Measurements from ENCODE around the gene ELN.

ELN gene

DNA sequence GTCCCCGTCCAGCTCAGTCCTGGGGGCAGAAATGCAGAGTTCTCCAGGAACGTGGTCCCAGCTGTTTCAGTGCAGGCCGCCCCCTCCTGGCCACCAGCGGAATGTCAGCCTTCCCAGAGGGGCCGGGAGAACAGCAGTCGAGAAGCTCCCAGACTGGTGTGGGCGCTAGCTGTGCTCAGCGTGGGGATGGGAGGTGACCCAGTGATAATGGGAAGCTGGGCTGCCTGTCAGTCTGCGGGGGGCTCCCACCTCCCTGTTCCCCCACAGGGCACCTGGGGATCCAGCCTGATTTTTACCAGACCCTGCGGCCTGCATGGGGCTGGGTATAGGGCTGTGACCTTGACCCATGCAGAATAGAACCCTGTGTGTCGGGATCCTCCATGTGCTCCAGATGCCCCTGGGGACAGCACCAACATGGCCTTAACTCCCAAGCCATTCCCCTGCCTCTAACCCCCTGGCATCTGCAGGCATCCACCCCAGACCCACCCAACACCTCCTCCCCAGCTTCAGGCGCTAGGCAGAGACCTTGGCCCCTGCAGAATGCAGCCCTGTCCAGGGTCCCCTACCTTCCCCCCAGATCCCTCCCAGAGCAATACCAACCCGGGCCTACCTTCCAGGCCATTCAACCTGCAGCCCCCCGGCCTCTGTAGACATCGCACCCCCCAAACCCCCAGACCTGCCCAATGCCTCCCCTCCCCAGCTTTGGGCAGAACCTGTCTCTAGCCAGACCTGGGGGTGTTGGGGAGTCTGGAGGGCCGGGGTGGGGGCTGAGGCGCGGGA is 880 bp upstream of the ELN start:
- TF ChIP-seq, protein P1, sequence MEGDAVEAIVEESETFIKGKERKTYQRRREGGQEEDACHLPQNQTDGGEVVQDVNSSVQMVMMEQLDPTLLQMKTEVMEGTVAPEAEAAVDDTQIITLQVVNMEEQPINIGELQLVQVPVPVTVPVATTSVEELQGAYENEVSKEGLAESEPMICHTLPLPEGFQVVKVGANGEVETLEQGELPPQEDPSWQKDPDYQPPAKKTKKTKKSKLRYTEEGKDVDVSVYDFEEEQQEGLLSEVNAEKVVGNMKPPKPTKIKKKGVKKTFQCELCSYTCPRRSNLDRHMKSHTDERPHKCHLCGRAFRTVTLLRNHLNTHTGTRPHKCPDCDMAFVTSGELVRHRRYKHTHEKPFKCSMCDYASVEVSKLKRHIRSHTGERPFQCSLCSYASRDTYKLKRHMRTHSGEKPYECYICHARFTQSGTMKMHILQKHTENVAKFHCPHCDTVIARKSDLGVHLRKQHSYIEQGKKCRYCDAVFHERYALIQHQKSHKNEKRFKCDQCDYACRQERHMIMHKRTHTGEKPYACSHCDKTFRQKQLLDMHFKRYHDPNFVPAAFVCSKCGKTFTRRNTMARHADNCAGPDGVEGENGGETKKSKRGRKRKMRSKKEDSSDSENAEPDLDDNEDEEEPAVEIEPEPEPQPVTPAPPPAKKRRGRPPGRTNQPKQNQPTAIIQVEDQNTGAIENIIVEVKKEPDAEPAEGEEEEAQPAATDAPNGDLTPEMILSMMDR (IDR thresholded peaks at IDR 0.05), result peak; percentile 98

DNA sequence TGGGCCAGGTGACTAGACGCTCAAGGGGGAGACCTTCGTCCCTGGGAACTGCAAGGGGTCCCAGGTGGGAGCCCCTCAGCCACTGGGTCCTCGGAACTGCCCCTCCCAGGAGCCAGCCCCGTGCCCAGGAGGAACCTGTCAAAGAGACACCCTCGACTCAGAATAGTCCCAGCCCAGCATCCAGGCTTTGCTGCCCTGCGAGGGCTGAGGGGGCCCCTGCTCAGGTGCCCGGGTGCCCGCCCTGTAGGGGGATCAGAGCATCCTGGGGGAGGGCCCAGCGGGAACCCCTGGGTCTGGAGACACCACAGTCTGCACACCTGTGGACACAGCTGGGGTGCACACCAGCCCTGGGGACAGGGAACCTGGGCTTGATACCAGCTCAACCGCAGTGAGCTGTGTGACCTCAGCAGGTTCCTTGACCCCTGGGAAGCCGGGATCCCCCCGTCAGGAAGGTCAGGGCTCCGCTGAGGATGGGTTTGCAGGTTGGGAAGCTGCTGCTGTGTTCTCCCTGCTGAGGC is 407 bp downstream of the ELN start:
- TF ChIP-seq, protein P1 (IDR thresholded peaks at IDR 0.05), result no peak

DNA sequence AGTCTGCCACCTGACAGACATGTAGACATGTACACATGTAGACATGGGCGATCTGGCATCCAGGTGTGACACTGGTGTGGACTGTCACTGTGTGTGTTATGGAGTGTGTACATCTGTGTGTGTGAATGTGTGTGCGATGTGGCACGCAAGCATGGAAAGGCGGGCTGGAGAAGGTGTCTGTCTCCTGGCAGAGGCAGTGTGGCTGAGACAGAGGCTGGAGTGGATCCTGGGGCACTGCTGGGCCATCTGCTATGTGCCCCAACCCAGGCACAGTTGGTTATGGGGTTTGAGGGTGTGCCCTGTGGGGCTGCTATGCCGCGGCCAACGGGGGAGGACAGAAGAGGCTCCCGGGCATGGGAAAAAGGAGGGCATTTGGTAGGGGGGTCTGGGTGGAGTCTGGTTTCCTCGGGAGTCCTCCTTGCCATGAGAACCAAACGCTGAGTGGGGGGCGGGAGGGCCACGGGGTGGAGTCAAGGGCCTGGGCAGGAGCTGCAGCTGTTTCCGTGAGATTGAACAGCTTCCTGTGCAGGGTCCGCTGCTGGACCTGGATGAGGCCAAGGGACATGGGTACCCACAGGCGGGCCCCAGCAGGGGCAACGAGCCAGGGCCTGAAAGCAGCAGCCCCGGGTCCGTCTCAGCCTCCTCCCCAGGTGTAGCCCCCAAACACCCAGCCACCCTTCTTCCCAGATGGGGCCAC is 1.3 kb downstream of the ELN start:
- TF ChIP-seq, protein P1 (IDR thresholded peaks at IDR 0.05), result no peak

DNA sequence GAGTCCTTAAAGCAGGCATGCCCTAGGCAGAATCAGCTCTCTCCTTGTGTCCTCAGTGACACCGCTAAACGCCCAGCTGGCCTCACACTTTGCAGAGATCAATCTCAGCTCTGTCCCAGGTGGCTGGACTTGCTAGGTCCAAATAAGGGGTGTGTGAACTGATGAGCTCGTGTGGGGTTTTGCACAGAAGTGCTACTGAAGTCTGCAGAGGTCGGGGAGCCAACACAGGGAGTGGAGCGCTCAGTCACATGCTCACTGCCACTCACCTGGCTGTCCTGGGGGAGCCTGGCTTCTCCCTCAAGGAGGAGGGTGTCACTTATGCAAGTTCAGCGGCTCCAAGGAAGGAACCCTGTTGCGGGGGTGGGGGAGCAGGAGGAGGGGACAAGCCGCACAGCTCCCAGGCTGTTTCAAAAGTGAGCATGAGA is 2.0 kb downstream of the ELN start:
- TF ChIP-seq, protein P1 (IDR thresholded peaks at IDR 0.05), result no peak

DNA sequence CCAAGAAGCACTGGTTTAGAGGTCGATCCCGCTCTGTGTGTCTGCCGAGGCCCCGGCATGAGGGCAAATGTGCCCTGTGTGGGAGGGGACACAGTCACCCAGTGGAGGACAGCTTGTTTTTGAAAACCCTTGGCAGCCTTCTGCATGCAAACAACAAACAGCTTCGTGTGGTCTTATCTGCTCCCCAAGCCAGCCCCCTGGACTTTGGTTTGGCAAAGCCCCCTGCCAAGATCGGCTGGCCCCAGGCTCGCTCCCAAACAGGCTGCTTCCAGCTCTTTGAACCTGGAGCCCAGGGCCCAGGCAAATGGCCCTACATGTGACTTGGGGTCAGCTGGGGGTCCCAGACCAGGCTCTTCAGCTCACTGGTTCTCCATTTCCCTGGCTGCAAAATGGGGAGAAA is 2.9 kb downstream of the ELN start:
- TF ChIP-seq, protein P1 (IDR thresholded peaks at IDR 0.05), result no peak

DNA sequence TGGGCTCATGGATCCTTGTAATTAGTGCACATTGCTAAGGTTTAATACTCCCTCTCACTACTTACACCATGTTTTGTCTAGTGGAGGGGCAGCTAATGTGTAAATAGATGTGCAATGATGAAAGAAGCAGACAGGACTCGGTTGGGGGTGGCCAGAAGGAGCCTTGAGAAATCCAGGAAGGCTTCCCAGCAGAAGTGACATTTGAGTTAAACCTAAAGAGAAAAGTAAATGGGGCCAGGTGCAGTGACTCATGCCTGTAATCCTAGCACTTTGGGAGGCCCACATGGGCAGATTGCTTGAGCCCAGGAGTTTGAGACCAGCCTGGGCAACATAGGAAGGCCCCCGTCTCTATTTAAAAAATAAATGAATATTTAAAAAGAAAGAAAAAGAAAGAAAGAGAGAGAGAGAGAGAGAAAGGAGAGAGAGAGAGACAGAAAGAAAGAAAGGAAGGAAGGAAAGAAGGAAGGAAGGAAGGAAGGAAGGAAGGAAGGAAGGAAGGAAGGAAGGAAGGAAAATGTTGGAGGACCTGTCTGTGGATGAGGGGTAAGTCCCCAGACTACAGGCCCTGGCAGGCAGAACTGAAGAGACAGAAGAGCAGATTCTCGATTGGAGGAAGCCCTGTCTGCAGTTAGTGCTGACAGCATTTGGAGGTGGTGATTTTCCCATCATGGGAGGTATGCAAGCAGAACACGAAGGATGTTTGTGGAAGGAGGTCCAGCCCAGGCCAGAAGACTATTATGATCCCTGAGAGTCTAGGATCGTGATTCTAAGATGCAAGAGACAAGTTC is 3.6 kb downstream of the ELN start:
- TF ChIP-seq, protein P1 (IDR thresholded peaks at IDR 0.05), result no peak

DNA sequence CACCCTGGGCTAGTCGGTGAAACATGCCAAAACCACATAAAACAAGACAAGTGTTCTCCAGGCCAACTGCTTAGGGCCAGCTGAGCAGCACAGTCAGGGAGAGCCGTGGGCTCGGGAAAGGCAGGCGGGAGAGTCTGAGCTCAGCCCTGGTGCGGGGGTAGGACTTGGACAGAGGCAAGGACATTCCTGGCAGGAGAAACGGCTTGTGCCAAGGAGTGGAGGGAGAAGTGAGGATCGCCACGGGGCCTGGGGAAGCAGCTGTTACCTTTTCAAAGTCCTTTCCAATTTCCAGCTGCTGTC is 4.2 kb downstream of the ELN start:
- TF ChIP-seq, protein P1 (IDR thresholded peaks at IDR 0.05), result no peak
